Mammary epithelial cell (primary cell): Measurements from ENCODE around the gene WDR36.

Experiments used
- CTCF ChIP-seq, 2 donors: IDR thresholded peaks in 1 of 2; conservative IDR thresholded peaks in 1 of 2; 2 replicates each; pipeline ENCODE4 v1.5.1; 2011 to 2012; ENCODE audit warnings: inconsistent platforms in 2 of 2, low read length in 2 of 2, mild to moderate bottlenecking in 2 of 2, control low read depth in 1 of 2, low read depth in 1 of 2; ENCODE audit not compliant: insufficient read depth in 1 of 2; ENCODE audit errors: extremely low read depth in 1 of 2
- EZH2 ChIP-seq: IDR thresholded peaks from 2 replicates; pipeline ENCODE4 v1.6.1; 2012; ENCODE audit warnings: low read length, inconsistent platforms, borderline replicate concordance

- TF ChIP-seq EZH2 (no peak), CTCF (conservative IDR thresholded peaks at IDR 0.05 in 1 of 2, IDR thresholded peaks at IDR 0.05 in 1 of 2; ENCODE audit: extremely low read depth in 1 of 2, insufficient read depth in 1 of 2, low read depth in 1 of 2, low read length in 2 of 2) (no peak)
Observed at GRCh38 chr5:111134864-111135263, 42.7 kb downstream of the WDR36 start.
